Right lobe of liver (tissue), 6 donors: Measurements from ENCODE around the gene RASAL2. TPM values are rescaled to one million over a fixed set of nuclear protein-coding genes. Genes with fewer than 3 reads are reported as not detected.

Experiments
- ATAC-seq, 4 donors: fragments of 200-7000 bp; cut with Tn5 transposase; one replicate each; pipeline ENCODE4 v1.9.1; 2020; ENCODE audit warnings: mild to moderate bottlenecking in 4 of 4, moderate library complexity in 4 of 4
- DNase-seq, 3 donors: peaks; one replicate each; pipeline ENCODE4 v3.0.0-alpha.2; 2020
- H3K27ac ChIP-seq, 3 donors: fragments of 200-600 bp; one replicate each; pipeline ENCODE4 v1.8.0; 2022
- H3K27me3 ChIP-seq, 2 donors: fragments of 200-600 bp; one replicate each; pipeline ENCODE4 v1.8.0; 2022
- H3K36me3 ChIP-seq, 4 donors: fragments of 200-600 bp; sonication (generic) in 1 of 4; one replicate each; pipeline versions ENCODE4 v1.5.1 to v1.8.0; 2017 to 2022; ENCODE audit warnings: control low read depth in 1 of 4
- H3K4me1 ChIP-seq, 4 donors: fragments of 200-600 bp; sonication (generic) in 1 of 4; one replicate each; pipeline versions ENCODE4 v1.5.1 to v1.8.0; 2017 to 2022; ENCODE audit warnings: control low read depth in 1 of 4
- H3K4me3 ChIP-seq, 3 donors: fragments of 200-600 bp; one replicate each; pipeline ENCODE4 v1.8.0; 2022
- H3K9me3 ChIP-seq, 4 donors: fragments of 200-600 bp; sonication (generic) in 1 of 4; one replicate each; pipeline versions ENCODE4 v1.5.1 to v1.8.0; 2017 to 2022; ENCODE audit warnings: control low read depth in 1 of 4
- CTCF ChIP-seq, 4 donors: fragments of 200-600 bp in 3 of 4; fragments of 450-650 bp in 1 of 4; IDR thresholded peaks; one replicate each; pipeline versions ENCODE4 v1.5.1 to v1.8.0; 2016 to 2022; ENCODE audit warnings: antibody characterized with exemption in 4 of 4, mild to moderate bottlenecking in 2 of 4
- POLR2A ChIP-seq: fragments of 450-650 bp; IDR thresholded peaks from one replicate; pipeline ENCODE4 v1.6.1; 2017; ENCODE audit warnings: antibody characterized with exemption, mild to moderate bottlenecking
- WGBS: methylation state at CpG from one replicate; pipeline ENCODE4 v1.1.6; 2018; ENCODE audit warnings: low coverage, low lambda C conversion rate; ENCODE audit not compliant: insufficient coverage; ENCODE audit errors: missing lambda C conversion rate; 5-methylcytosine and 5-hydroxymethylcytosine counted together
- intact Hi-C, 2 donors: fragments of 100-400 bp; cut with DNase I; formaldehyde crosslinking; loops; one replicate each; pipeline versions ENCODE4 v1.11.2 to v1.14.1; 2022
- total RNA-seq, 6 experiments: library from RNA; depleted of rRNA in 2 of 6; stranded (reverse); fragments of >200 nt in 2 of 6; fragmentation: NEBNext Ultra II Directional in 3 of 6; extraction: Animal tissue kit (Norgen Biotek cat#: 25700) in 3 of 6; gene quantifications; one replicate each; pipeline versions ENCODE4 v1.1.0 to v1.2.4, GENCODE V29; 2016 to 2023
- donor health status: DM: no; HTN: yes; CAD: no.
- donor health status: DM: no; HTN: no; CAD: no.
- donor health status: DM: no; HTN: no; CAD: no.
- donor health status: DM: no; HTN: yes; CAD: no.
- donor health status: DM: no; HTN: yes; CAD: no.

RASAL2 gene
- total RNA-seq, 6 experiments from 2014 or later = 3.6 to 6.0 (median 5.2) TPM

- intact Hi-C loops = no loop called here
- no peak overlapping the region for H3K27ac ChIP-seq
- no peak for DNase-seq
Observed at GRCh38 chr1:178278916-178279686, 185.2 kb downstream of the RASAL2 start.

GRCh38 chr1:178282949-178283367 lies 189.1 kb downstream of the RASAL2 start:
- no peaks in the 10 kb centered on the region for H3K36me3 ChIP-seq
- H3K4me1 ChIP-seq = no peaks in the 10 kb centered on the region
- H3K27ac ChIP-seq = no peak overlapping the region
- intact Hi-C loops = no loop called here
- DNase-seq (no peak), ATAC-seq (peak; percentile 30 to 58 (median 41))
- no peak overlapping the region for H3K4me3 ChIP-seq
- 26% methylated on average over 3 of the region's 3 CpGs for WGBS
- H3K27me3 ChIP-seq = no peaks in the 10 kb centered on the region
- TF ChIP-seq POLR2A = no peak
- TF ChIP-seq CTCF (IDR thresholded peaks at IDR 0.05) = peak; percentile 42 to 51 (median 46)
- no peaks in the 10 kb centered on the region for H3K9me3 ChIP-seq

More at GRCh38 chr1:178278916-178279686, 185.2 kb downstream of the RASAL2 start:
- TF ChIP-seq CTCF (IDR thresholded peaks at IDR 0.05) (no peak), POLR2A (no peak)
- no peak for ATAC-seq
- Histone ChIP-seq H3K36me3 (no peaks in the 10 kb centered on the region), H3K9me3 (no peaks in the 10 kb centered on the region), H3K27me3 (no peaks in the 10 kb centered on the region), H3K4me3 (no peak overlapping the region), H3K4me1 (no peaks in the 10 kb centered on the region)
- WGBS = 92% methylated on average over 1 of the region's 1 CpG

- Histone ChIP-seq H3K4me3 (no peak overlapping the region), H3K4me1 (no peaks in the 10 kb centered on the region), H3K36me3 (no peaks in the 10 kb centered on the region), H3K9me3 (no peaks in the 10 kb centered on the region), H3K27ac (no peak overlapping the region), H3K27me3 (no peaks in the 10 kb centered on the region)
- intact Hi-C loops = no loop called here
- no peak for TF ChIP-seq CTCF (IDR thresholded peaks at IDR 0.05)
- no peak for TF ChIP-seq POLR2A
- no peak for DNase-seq
- WGBS = 55% methylated on average over 5 of the region's 5 CpGs
- peak in 1 of 4 donors; percentile 48 for ATAC-seq
Observed at GRCh38 chr1:178283409-178283808, 189.5 kb downstream of the RASAL2 start.

GRCh38 chr1:178284058-178284457 lies 190.2 kb downstream of the RASAL2 start:
- intact Hi-C loops = no loop called here
- H3K4me1 ChIP-seq = no peaks in the 10 kb centered on the region
- ATAC-seq = no peak
- H3K27ac ChIP-seq = no peak overlapping the region
- H3K4me3 ChIP-seq = no peak overlapping the region
- 38% methylated on average over 3 of the region's 3 CpGs for WGBS
- no peak for DNase-seq
- no peaks in the 10 kb centered on the region for H3K36me3 ChIP-seq
- no peaks in the 10 kb centered on the region for H3K27me3 ChIP-seq
- no peak for TF ChIP-seq POLR2A
- no peak for TF ChIP-seq CTCF (IDR thresholded peaks at IDR 0.05)
- H3K9me3 ChIP-seq = no peaks in the 10 kb centered on the region
